KBM-7 (cell line): ENCODE measurements around the gene HSPA12B.

ENCODE experiments used
- DNase-seq: peaks from one replicate; pipeline ENCODE4 v3.0.0-alpha.2; 2015
- in situ Hi-C: fragments of 300-500 bp; cut with MboI; formaldehyde crosslinking; loops from 2 replicates; pipeline ENCODE4 v1.14.3; 2020; ENCODE audit warnings: low sequenced_read_pairs, low pct_unique_long_range_greater_than_20kb, mixed read lengths

Gene HSPA12B

GRCh38 chr20:3732327-3733118, at the start of gene HSPA12B:
Gene HSPA12B, plus strand, starts transcription at chr20:3732685. Its CDS starts 5,990 bp downstream, at chr20:3738675.
- no peak for DNase-seq
- in situ Hi-C loops = no loop called here

GRCh38 chr20:3685341-3685740, 47.1 kb upstream of the HSPA12B start:
- in situ Hi-C loops = no loop called here
- no peak for DNase-seq

- DNase-seq = no peak
- in situ Hi-C loops = no loop called here
Observed at GRCh38 chr20:3686421-3686820, 46.1 kb upstream of the HSPA12B start.

GRCh38 chr20:3686867-3687321, 45.6 kb upstream of the HSPA12B start:
- in situ Hi-C loops = no loop called here
- DNase-seq = no peak

GRCh38 chr20:3687655-3688054, 44.8 kb upstream of the HSPA12B start:
- in situ Hi-C loops = no loop called here
- peak; percentile 11 for DNase-seq

GRCh38 chr20:3689978-3690377, 42.5 kb upstream of the HSPA12B start:
- no peak for DNase-seq
- in situ Hi-C loops = no loop called here

- in situ Hi-C loops = no loop called here
- no peak for DNase-seq
Observed at GRCh38 chr20:3690413-3690812, 42.1 kb upstream of the HSPA12B start.

GRCh38 chr20:3691306-3691705, 41.2 kb upstream of the HSPA12B start:
- no peak for DNase-seq
- in situ Hi-C loops = no loop called here

GRCh38 chr20:3691897-3692296, 40.6 kb upstream of the HSPA12B start:
- no peak for DNase-seq
- in situ Hi-C loops = no loop called here

- in situ Hi-C loops = no loop called here
Observed at GRCh38 chr20:3692706-3693294, 39.7 kb upstream of the HSPA12B start.

GRCh38 chr20:3693376-3693775, 39.1 kb upstream of the HSPA12B start:
- no peak for DNase-seq
- in situ Hi-C loops = no loop called here

More at GRCh38 chr20:3692706-3693294, 39.7 kb upstream of the HSPA12B start:
- no peak for DNase-seq

- no peak for DNase-seq
- in situ Hi-C loops = no loop called here
Observed at GRCh38 chr20:3694864-3695263, 37.6 kb upstream of the HSPA12B start.

GRCh38 chr20:3696200-3696599, 36.3 kb upstream of the HSPA12B start:
- in situ Hi-C loops = no loop called here
- peak; percentile 37 for DNase-seq

GRCh38 chr20:3696745-3697587, 35.5 kb upstream of the HSPA12B start:
- DNase-seq = no peak
- in situ Hi-C loops = no loop called here

GRCh38 chr20:3697588-3698305, 34.7 kb upstream of the HSPA12B start:
- no peak for DNase-seq
- in situ Hi-C loops = no loop called here

GRCh38 chr20:3698591-3699001, 33.9 kb upstream of the HSPA12B start:
- no peak for DNase-seq
- in situ Hi-C loops = no loop called here

GRCh38 chr20:3699037-3699436, 33.4 kb upstream of the HSPA12B start:
- DNase-seq = no peak
- in situ Hi-C loops = no loop called here

GRCh38 chr20:3701061-3701998, 31.2 kb upstream of the HSPA12B start:
- in situ Hi-C loops = no loop called here
- no peak for DNase-seq
